HEK293 (cell line): ENCODE results near the gene DDIT4.

ENCODE experiments used
- INSM2 ChIP-seq: fragments of 450-650 bp; formaldehyde crosslinking; IDR thresholded peaks from 2 replicates; pipeline ENCODE4 v1.5.1; 2016; ENCODE audit warnings: missing biosample characterization, missing genetic modification characterization
- PATZ1 ChIP-seq: fragments of 450-650 bp; formaldehyde crosslinking; IDR thresholded peaks from 2 replicates; pipeline ENCODE4 v1.5.1; 2016; ENCODE audit warnings: missing biosample characterization, missing genetic modification characterization
- SP7 ChIP-seq: fragments of 450-650 bp; formaldehyde crosslinking; IDR thresholded peaks from 2 replicates; pipeline ENCODE4 v1.5.1; 2016; ENCODE audit warnings: missing biosample characterization, missing genetic modification characterization
- ZBTB11 ChIP-seq: fragments of 450-650 bp; formaldehyde crosslinking; conservative IDR thresholded peaks from 2 replicates; pipeline ENCODE4 v1.5.1; 2016; ENCODE audit warnings: low read depth, missing biosample characterization, missing genetic modification characterization
- ZBTB8A ChIP-seq: fragments of 450-650 bp; formaldehyde crosslinking; IDR thresholded peaks from 2 replicates; pipeline ENCODE4 v1.5.1; 2016; ENCODE audit warnings: missing biosample characterization, missing genetic modification characterization
- ZFHX2 ChIP-seq: fragments of 450-650 bp; formaldehyde crosslinking; conservative IDR thresholded peaks from 2 replicates; pipeline ENCODE4 v1.5.1; 2016; ENCODE audit warnings: missing biosample characterization, missing genetic modification characterization
- ZFP69B ChIP-seq: fragments of 450-650 bp; formaldehyde crosslinking; IDR thresholded peaks from 2 replicates; pipeline ENCODE4 v1.5.1; 2016; ENCODE audit warnings: missing biosample characterization, missing genetic modification characterization
- ZNF140 ChIP-seq: fragments of 450-650 bp; formaldehyde crosslinking; IDR thresholded peaks from 2 replicates; pipeline ENCODE4 v1.5.1; 2016; ENCODE audit warnings: missing biosample characterization, missing genetic modification characterization
- ZNF146 ChIP-seq: fragments of 450-650 bp; formaldehyde crosslinking; IDR thresholded peaks from 2 replicates; pipeline ENCODE4 v1.5.1; 2016; ENCODE audit warnings: missing biosample characterization, missing genetic modification characterization
- ZNF175 ChIP-seq: fragments of 450-650 bp; formaldehyde crosslinking; IDR thresholded peaks from 2 replicates; pipeline ENCODE4 v1.5.1; 2016; ENCODE audit warnings: missing biosample characterization, missing genetic modification characterization
- ZNF324 ChIP-seq: fragments of 450-650 bp; formaldehyde crosslinking; IDR thresholded peaks from 2 replicates; pipeline ENCODE4 v1.5.1; 2016; ENCODE audit warnings: missing biosample characterization, missing genetic modification characterization
- ZNF366 ChIP-seq: fragments of 450-650 bp; formaldehyde crosslinking; conservative IDR thresholded peaks from 2 replicates; pipeline ENCODE4 v1.5.1; 2016; ENCODE audit warnings: missing biosample characterization, missing genetic modification characterization
- ZNF398 ChIP-seq: fragments of 450-650 bp; formaldehyde crosslinking; IDR thresholded peaks from 2 replicates; pipeline ENCODE4 v1.5.1; 2017; ENCODE audit warnings: missing biosample characterization, missing genetic modification characterization
- ZNF423 ChIP-seq: fragments of 450-650 bp; formaldehyde crosslinking; IDR thresholded peaks from 2 replicates; pipeline ENCODE4 v1.5.1; 2016; ENCODE audit warnings: missing biosample characterization, missing genetic modification characterization
- ZNF530 ChIP-seq: fragments of 450-650 bp; formaldehyde crosslinking; IDR thresholded peaks from 2 replicates; pipeline ENCODE4 v1.5.1; 2016; ENCODE audit warnings: low read depth, missing biosample characterization, missing genetic modification characterization
- ZNF549 ChIP-seq: fragments of 450-650 bp; IDR thresholded peaks from 2 replicates; pipeline ENCODE4 v1.5.1; 2018; ENCODE audit warnings: missing biosample characterization, missing genetic modification characterization, mild to moderate bottlenecking, inconsistent platforms, moderate library complexity
- ZNF560 ChIP-seq: fragments of 450-650 bp; formaldehyde crosslinking; IDR thresholded peaks from 2 replicates; pipeline ENCODE4 v1.5.1; 2017; ENCODE audit warnings: missing biosample characterization, missing genetic modification characterization, borderline replicate concordance
- ZNF561 ChIP-seq: fragments of 450-650 bp; IDR thresholded peaks from 2 replicates; pipeline ENCODE4 v1.5.1; 2018; ENCODE audit warnings: missing biosample characterization, missing genetic modification characterization, borderline replicate concordance
- ZNF654 ChIP-seq: fragments of 450-650 bp; formaldehyde crosslinking; IDR thresholded peaks from 2 replicates; pipeline ENCODE4 v1.5.1; 2016; ENCODE audit warnings: low read depth, missing biosample characterization, missing genetic modification characterization
- ZNF670 ChIP-seq: fragments of 450-650 bp; formaldehyde crosslinking; IDR thresholded peaks from 2 replicates; pipeline ENCODE4 v1.5.1; 2016; ENCODE audit warnings: missing biosample characterization, missing genetic modification characterization, low read depth
- ZNF677 ChIP-seq: fragments of 450-650 bp; IDR thresholded peaks from 2 replicates; pipeline ENCODE4 v1.5.0; 2018; ENCODE audit warnings: missing biosample characterization, mild to moderate bottlenecking, missing genetic modification characterization, moderate library complexity
- ZNF704 ChIP-seq: fragments of 450-650 bp; formaldehyde crosslinking; IDR thresholded peaks from 2 replicates; pipeline ENCODE4 v1.5.1; 2016; ENCODE audit warnings: missing biosample characterization, missing genetic modification characterization
- ZNF76 ChIP-seq: fragments of 450-650 bp; formaldehyde crosslinking; IDR thresholded peaks from 2 replicates; pipeline ENCODE4; 2016; ENCODE audit warnings: low read depth, missing biosample characterization, missing genetic modification characterization, borderline replicate concordance
- ZNF843 ChIP-seq: fragments of 450-650 bp; formaldehyde crosslinking; IDR thresholded peaks from 2 replicates; pipeline ENCODE4 v1.5.1; 2016; ENCODE audit warnings: missing biosample characterization, missing genetic modification characterization
- TF ChIP-seq, protein P1 (sequence below): fragments of 450-650 bp; formaldehyde crosslinking; IDR thresholded peaks from 2 replicates; pipeline ENCODE4 v1.5.1; 2017; ENCODE audit warnings: missing biosample characterization, missing genetic modification characterization
- TF ChIP-seq, protein P2 (sequence below): fragments of 450-650 bp; formaldehyde crosslinking; IDR thresholded peaks from 2 replicates; pipeline ENCODE4 v1.5.1; 2017; ENCODE audit warnings: missing biosample characterization, missing genetic modification characterization

DDIT4 gene

DNA sequence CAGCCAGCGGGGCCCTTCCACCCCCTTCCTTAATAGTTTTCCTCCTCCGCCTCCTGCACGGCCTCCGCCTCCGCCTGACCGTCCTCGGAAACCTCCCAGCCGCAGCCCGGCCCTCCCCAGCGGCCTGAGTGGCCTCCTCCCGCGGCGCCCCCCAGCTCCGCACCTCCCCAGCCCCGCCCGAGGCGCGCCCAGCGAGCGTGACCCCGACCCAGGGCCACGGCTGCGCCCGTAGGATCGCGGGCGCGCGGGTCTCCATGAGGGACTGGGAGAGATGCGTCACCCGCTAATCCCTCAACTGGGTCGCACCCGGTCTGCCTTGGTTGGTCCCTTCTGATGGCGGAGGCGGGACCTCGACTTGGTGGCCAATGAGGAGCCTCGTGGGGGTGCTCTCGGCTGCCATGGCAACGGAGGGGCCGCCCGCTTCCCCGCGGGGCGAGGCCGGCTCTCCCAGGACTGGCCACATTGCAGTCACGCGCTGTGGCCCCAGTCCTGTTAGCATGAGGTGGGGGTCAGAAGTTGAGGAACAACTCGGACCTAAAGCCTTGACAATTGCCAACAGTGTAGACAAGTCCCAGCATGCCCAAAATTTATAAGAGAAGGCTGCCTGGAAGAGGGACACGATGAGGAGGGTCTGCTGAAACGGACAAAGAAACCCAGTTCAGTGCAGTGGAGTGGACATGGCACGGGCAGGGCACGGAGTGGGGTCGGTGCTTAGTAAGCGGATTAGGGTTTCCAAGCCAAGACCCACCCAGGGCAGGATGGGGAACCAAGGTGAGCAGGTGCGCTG, 24.3 kb downstream of the DDIT4 start (continued):
- TF ChIP-seq ZNF146 (0 out of 2 replicates have a peak, but pooled peaks have one; percentile 5), ZNF530 (tag by site-specific recombination) (no peak), ZNF549 (tag by site-specific recombination) (no peak), ZFP69B (tag by site-specific recombination) (no peak), ZNF423 (tag by site-specific recombination) (no peak), SP7 (no peak; the same call in 1 of the 2 replicates), ZNF366 (tag by site-specific recombination) (no peak), PATZ1 (tag by site-specific recombination) (peak; percentile 88), ZFHX2 (tag by site-specific recombination) (peak; percentile 92), ZBTB8A (peak; percentile 94), ZNF140 (tag by site-specific recombination) (no peak), INSM2 (tag by site-specific recombination) (no peak), ZNF561 (tag by site-specific recombination) (peak; percentile 87), ZNF670 (tag by site-specific recombination) (no peak), ZNF76 (tag by site-specific recombination) (no peak; the same call in 1 of the 2 replicates), ZNF654 (tag by site-specific recombination) (no peak), ZBTB11 (tag by site-specific recombination) (no peak), ZNF704 (tag by site-specific recombination) (no peak), ZNF175 (tag by site-specific recombination) (no peak), ZNF560 (tag by site-specific recombination) (no peak), ZNF843 (no peak), ZNF324 (tag by site-specific recombination) (no peak), ZNF398 (tag by site-specific recombination) (peak; percentile 63), ZNF677 (tag by site-specific recombination) (no peak)
- TF ChIP-seq, protein P1, sequence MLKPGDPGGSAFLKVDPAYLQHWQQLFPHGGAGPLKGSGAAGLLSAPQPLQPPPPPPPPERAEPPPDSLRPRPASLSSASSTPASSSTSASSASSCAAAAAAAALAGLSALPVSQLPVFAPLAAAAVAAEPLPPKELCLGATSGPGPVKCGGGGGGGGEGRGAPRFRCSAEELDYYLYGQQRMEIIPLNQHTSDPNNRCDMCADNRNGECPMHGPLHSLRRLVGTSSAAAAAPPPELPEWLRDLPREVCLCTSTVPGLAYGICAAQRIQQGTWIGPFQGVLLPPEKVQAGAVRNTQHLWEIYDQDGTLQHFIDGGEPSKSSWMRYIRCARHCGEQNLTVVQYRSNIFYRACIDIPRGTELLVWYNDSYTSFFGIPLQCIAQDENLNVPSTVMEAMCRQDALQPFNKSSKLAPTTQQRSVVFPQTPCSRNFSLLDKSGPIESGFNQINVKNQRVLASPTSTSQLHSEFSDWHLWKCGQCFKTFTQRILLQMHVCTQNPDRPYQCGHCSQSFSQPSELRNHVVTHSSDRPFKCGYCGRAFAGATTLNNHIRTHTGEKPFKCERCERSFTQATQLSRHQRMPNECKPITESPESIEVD (tag by site-specific recombination), result no peak
- TF ChIP-seq, protein P2, sequence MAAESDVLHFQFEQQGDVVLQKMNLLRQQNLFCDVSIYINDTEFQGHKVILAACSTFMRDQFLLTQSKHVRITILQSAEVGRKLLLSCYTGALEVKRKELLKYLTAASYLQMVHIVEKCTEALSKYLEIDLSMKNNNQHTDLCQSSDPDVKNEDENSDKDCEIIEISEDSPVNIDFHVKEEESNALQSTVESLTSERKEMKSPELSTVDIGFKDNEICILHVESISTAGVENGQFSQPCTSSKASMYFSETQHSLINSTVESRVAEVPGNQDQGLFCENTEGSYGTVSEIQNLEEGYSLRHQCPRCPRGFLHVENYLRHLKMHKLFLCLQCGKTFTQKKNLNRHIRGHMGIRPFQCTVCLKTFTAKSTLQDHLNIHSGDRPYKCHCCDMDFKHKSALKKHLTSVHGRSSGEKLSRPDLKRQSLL (tag by site-specific recombination), result no peak
